GM12878 (cell line): ENCODE data around the gene SIX1. TPM values are rescaled to one million over a fixed set of nuclear protein-coding genes. Genes with fewer than 3 reads are reported as not detected.

ENCODE experiments used
- ATAC-seq: fragments of 200-7000 bp; cut with Tn5 transposase; 3 replicates; pipeline ENCODE4 v1.9.1; 2020; ENCODE audit warnings: mild to moderate bottlenecking, moderate library complexity
- BruUV-seq: library from RNA; stranded (reverse); fragments of 400-500 nt; replicated peaks from 2 replicates; lab custom pipeline; 2021; lab: Mats Ljungman, UMichigan
- CTCF ChIA-PET: fragments of 300-600 bp; sonication (Branson Sonifier 250); formaldehyde crosslinking; extraction: SDS; loops from one replicate; lab custom pipeline; 2021; ENCODE audit warnings: inconsistent platforms; lab: Yijun Ruan, JAX
- POLR2A ChIA-PET: fragments of 350-600 bp; formaldehyde crosslinking; extraction: SDS; loops from one replicate; lab custom pipeline; 2021; ENCODE audit warnings: inconsistent platforms; lab: Charles Lee
- RAD21 ChIA-PET: fragments of 300-600 bp; sonication (Branson Sonifier 250); formaldehyde crosslinking; loops from one replicate; lab custom pipeline; 2023; ENCODE audit warnings: antibody characterized with exemption; ENCODE audit not compliant: unreplicated experiment; lab: Charles Lee
- SMC1A ChIA-PET: fragments of 300-600 bp; sonication (Branson Sonifier 250); formaldehyde crosslinking; loops from one replicate; lab custom pipeline; 2023; ENCODE audit not compliant: unreplicated experiment, uncharacterized antibody; lab: Charles Lee
- DNase-seq: peaks from one replicate; pipeline ENCODE4 v3.0.0-alpha.2; 2011; ENCODE audit warnings: low read depth, low spot score
- FAIRE-seq: peaks from 3 replicates; lab custom pipeline; 2011; peaks lifted over from hg19 to GRCh38; lab: Jason Lieb, UNC
- H2AFZ ChIP-seq: 2 replicates; pipeline ENCODE4 v1.6.0; 2011; ENCODE audit warnings: low read depth, low read length, control low read depth; ENCODE audit not compliant: control insufficient read depth
- H3K27ac ChIP-seq: 2 replicates; pipeline ENCODE4 v1.5.1; 2011; ENCODE audit warnings: control low read depth; ENCODE audit not compliant: control insufficient read depth, insufficient read depth
- H3K27me3 ChIP-seq, 2 experiments: replicated peaks in 1 of 2; 2 replicates each; pipeline versions ENCODE4 v1.6.0 to v1.6.1; 2011; ENCODE audit warnings: low read length in 1 of 2; ENCODE audit not compliant: control insufficient read depth in 2 of 2, insufficient read depth in 2 of 2
- H3K36me3 ChIP-seq, 2 experiments: 2 replicates each; pipeline ENCODE4 v1.5.1; 2011; ENCODE audit warnings: low read length in 1 of 2; ENCODE audit not compliant: control insufficient read depth in 2 of 2, insufficient read depth in 2 of 2
- H3K4me1 ChIP-seq: 2 replicates; pipeline ENCODE4 v1.6.1; 2011; ENCODE audit warnings: mild to moderate bottlenecking, low read length, moderate library complexity, mixed read lengths; ENCODE audit not compliant: control insufficient read depth, insufficient read depth
- H3K4me2 ChIP-seq: 2 replicates; pipeline ENCODE4 v1.6.0; 2011; ENCODE audit warnings: control low read depth; ENCODE audit not compliant: control insufficient read depth, insufficient read depth
- H3K4me3 ChIP-seq: fragments of 200-600 bp; sonication (generic); 2 replicates; pipeline ENCODE4 v1.5.1; 2016
- H3K79me2 ChIP-seq: 2 replicates; pipeline ENCODE4 v1.6.0; 2011; ENCODE audit warnings: low read length; ENCODE audit not compliant: control insufficient read depth, insufficient read depth
- H3K9ac ChIP-seq: 2 replicates; pipeline ENCODE4 v1.8.0; 2011; ENCODE audit warnings: low read length, control low read depth, mixed read lengths; ENCODE audit not compliant: control insufficient read depth, insufficient read depth
- H3K9me3 ChIP-seq: replicated peaks from 3 replicates; pipeline ENCODE4 v1.5.1; 2011; ENCODE audit warnings: mild to moderate bottlenecking, low read length; ENCODE audit not compliant: control insufficient read depth, insufficient read depth
- H4K20me1 ChIP-seq: 2 replicates; pipeline ENCODE4 v1.6.0; 2011; ENCODE audit not compliant: control insufficient read depth, insufficient read depth
- CBX5 ChIP-seq: sonication (generic); IDR thresholded peaks from 2 replicates; pipeline ENCODE4 v1.6.1; 2016; ENCODE audit warnings: low read depth, moderate library complexity, mild to moderate bottlenecking, inconsistent platforms
- CHD1 ChIP-seq: IDR thresholded peaks from 2 replicates; pipeline ENCODE4 v1.6.1; 2012; ENCODE audit warnings: low read depth, low read length, improper control_type of control experiment
- EED ChIP-seq: sonication (generic); IDR thresholded peaks from 2 replicates; pipeline ENCODE4 v1.6.1; 2016; ENCODE audit warnings: antibody characterized with exemption, low read depth
- ELK1 ChIP-seq: IDR thresholded peaks from 2 replicates; pipeline ENCODE4 v1.6.1; 2012; ENCODE audit warnings: low read depth, low read length, improper control_type of control experiment
- HDGF ChIP-seq: fragments of 450-650 bp; IDR thresholded peaks from 2 replicates; pipeline ENCODE4 v1.6.1; 2016; ENCODE audit warnings: antibody characterized with exemption
- IRF4 ChIP-seq: IDR thresholded peaks from 2 replicates; pipeline ENCODE4 v1.6.1; 2011; ENCODE audit warnings: low read depth, low read length
- NRF1 ChIP-seq: conservative IDR thresholded peaks from 2 replicates; pipeline ENCODE4 v1.6.1; 2011; ENCODE audit warnings: mild to moderate bottlenecking, low read depth, low read length, improper control_type of control experiment
- PAX8 ChIP-seq: fragments of 450-650 bp; IDR thresholded peaks from 2 replicates; pipeline ENCODE4 v1.6.1; 2017; ENCODE audit warnings: mild to moderate bottlenecking, moderate library complexity
- SRF ChIP-seq, 2 experiments: IDR thresholded peaks; 2 replicates each; pipeline ENCODE4 v1.6.1; 2011; ENCODE audit warnings: low read depth in 2 of 2, low read length in 2 of 2, mild to moderate bottlenecking in 1 of 2, moderate library complexity in 1 of 2
- TAF1 ChIP-seq: IDR thresholded peaks from 2 replicates; pipeline ENCODE4 v1.6.1; 2011; ENCODE audit warnings: mild to moderate bottlenecking, low read depth, low read length, borderline replicate concordance
- TARDBP ChIP-seq: IDR thresholded peaks from 2 replicates; pipeline ENCODE4 v1.6.1; 2016; ENCODE audit warnings: borderline replicate concordance
- ZNF384 ChIP-seq: IDR thresholded peaks from 2 replicates; pipeline ENCODE4 v1.6.1; 2012; ENCODE audit warnings: low read depth, mild to moderate bottlenecking, low read length, improper control_type of control experiment, borderline replicate concordance
- ZNF622 ChIP-seq: fragments of 450-650 bp; IDR thresholded peaks from 2 replicates; pipeline ENCODE4 v1.6.1; 2017; ENCODE audit warnings: mild to moderate bottlenecking, inconsistent platforms
- WGBS: methylation state at CpG from one replicate; pipeline ENCODE4 v1.1.6; 2016; ENCODE audit warnings: low lambda C conversion rate; ENCODE audit not compliant: insufficient replicate concordance, insufficient coverage; ENCODE audit errors: missing lambda C conversion rate; 5-methylcytosine and 5-hydroxymethylcytosine counted together
- in situ Hi-C: fragments of 300-500 bp; cut with MboI; formaldehyde crosslinking; loops from 9 replicates; pipeline ENCODE4 v1.14.3; 2018; ENCODE audit warnings: mixed read lengths
- intact Hi-C: fragments of 100-400 bp; cut with micrococcal nuclease; formaldehyde crosslinking; loops from one replicate; pipeline ENCODE4 v1.14.2; 2022; ENCODE audit not compliant: unreplicated experiment
- polyA plus RNA-seq, 11 experiments: library from polyadenylated mRNA; depleted of rRNA in 4 of 11; unstranded in 6 of 11; stranded (reverse) in 5 of 11; fragments of >200 nt; fragmentation: Nextera tagmentation in 4 of 11; fragmentation: Illumina TruSeq in 1 of 11; extraction: Ambion mirVana in 4 of 11; extraction: Trizol in 1 of 11; gene quantifications; 1 replicate in 1 of 11; 2 replicates in 10 of 11; pipeline versions ENCODE4 v1.2.1 to v1.2.3, GENCODE V29; 2011 to 2016; ENCODE audit warnings: inconsistent platforms in 2 of 11, missing spikeins in 2 of 11, low read depth in 1 of 11
- total RNA-seq, 4 experiments: library from RNA; depleted of rRNA in 3 of 4; stranded (reverse); fragments of >200 nt in 3 of 4; fragmentation: Illumina TruSeq in 1 of 4; extraction: Trizol in 1 of 4; gene quantifications; 2 replicates each; pipeline versions ENCODE4 v1.2.1 to v1.2.3, GENCODE V29; 2013 to 2021
- TF ChIP-seq, protein P1 (sequence below): IDR thresholded peaks from 2 replicates; pipeline ENCODE4 v1.6.1; 2011; ENCODE audit warnings: borderline replicate concordance, low read depth, mild to moderate bottlenecking, moderate library complexity, mixed read lengths, low read length; ENCODE audit not compliant: insufficient read depth; ENCODE audit errors: extremely low read length
- TF ChIP-seq, protein P2 (sequence below): fragments of 150-350 bp; IDR thresholded peaks from 2 replicates; pipeline ENCODE4 v1.6.1; 2016; ENCODE audit warnings: low read depth, low read length

The SIX1 gene
- total and polyA plus RNA-seq, 10 of the 15 experiments (the other 5 are each of a cell fraction or from before 2014, with no cell fraction given), result 0.03 to 0.06 (median 0.05) TPM; not detected in 5

DNA sequence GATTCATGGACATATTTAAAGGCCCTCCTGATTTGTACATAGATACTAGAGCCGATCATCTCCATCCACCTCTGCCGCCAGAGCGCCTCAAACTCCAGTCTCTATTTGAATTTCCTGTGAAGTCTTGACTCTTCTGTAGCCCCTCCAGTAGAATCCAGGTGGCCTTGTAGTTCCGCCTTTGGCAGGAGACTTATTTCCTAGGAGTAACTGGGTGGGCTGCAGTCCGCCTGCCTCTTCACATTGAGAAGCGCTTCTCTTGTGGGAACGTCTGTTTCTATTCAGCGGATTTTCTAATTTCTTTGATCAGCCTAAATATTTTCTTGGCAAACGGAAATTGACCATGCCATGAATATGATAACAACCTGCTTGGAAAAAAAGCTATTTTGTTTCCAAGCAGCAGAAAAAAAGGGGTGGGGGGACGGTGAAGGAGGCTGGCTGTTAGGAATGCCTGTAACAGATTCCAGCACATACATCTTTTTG lies 9.0 kb upstream of the SIX1 start:
- H3K27ac ChIP-seq, result no peak overlapping the region
- H2AFZ ChIP-seq, result peak overlapping the region; percentile 94
- intact Hi-C loops, result loop anchor here (5.0 kb wide), 1 partner anchor 324 kb away; the partner anchor contains the start of genes SLC38A6 and TRMT5
- RAD21 ChIA-PET, result interaction anchor here (1.1 to 1.5 kb wide), 3 partner anchors 322 to 368 kb away, joined by 4 to 5 read pairs (median 5); partner anchors contain the start of genes SLC38A6 and TRMT5
- in situ Hi-C loops, result no loop called here
- no TSS peak for BruUV-seq
- H3K4me3 ChIP-seq, result peak overlapping the region; percentile 85
- TF ChIP-seq, protein P1, sequence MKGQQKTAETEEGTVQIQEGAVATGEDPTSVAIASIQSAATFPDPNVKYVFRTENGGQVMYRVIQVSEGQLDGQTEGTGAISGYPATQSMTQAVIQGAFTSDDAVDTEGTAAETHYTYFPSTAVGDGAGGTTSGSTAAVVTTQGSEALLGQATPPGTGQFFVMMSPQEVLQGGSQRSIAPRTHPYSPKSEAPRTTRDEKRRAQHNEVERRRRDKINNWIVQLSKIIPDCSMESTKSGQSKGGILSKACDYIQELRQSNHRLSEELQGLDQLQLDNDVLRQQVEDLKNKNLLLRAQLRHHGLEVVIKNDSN, result no peak
- TF ChIP-seq TAF1 (no peak), SRF (IDR thresholded peaks at IDR 0.05; ENCODE audit: low read depth in 2 of 2, low read length in 2 of 2) (no peak), TARDBP (no peak), EED (no peak), ELK1 (no peak), HDGF (no peak), ZNF384 (no peak), NRF1 (no peak), PAX8 (no peak), ZNF622 (no peak), CHD1 (no peak), CBX5 (no peak), IRF4 (no peak)
- TF ChIP-seq, protein P2, sequence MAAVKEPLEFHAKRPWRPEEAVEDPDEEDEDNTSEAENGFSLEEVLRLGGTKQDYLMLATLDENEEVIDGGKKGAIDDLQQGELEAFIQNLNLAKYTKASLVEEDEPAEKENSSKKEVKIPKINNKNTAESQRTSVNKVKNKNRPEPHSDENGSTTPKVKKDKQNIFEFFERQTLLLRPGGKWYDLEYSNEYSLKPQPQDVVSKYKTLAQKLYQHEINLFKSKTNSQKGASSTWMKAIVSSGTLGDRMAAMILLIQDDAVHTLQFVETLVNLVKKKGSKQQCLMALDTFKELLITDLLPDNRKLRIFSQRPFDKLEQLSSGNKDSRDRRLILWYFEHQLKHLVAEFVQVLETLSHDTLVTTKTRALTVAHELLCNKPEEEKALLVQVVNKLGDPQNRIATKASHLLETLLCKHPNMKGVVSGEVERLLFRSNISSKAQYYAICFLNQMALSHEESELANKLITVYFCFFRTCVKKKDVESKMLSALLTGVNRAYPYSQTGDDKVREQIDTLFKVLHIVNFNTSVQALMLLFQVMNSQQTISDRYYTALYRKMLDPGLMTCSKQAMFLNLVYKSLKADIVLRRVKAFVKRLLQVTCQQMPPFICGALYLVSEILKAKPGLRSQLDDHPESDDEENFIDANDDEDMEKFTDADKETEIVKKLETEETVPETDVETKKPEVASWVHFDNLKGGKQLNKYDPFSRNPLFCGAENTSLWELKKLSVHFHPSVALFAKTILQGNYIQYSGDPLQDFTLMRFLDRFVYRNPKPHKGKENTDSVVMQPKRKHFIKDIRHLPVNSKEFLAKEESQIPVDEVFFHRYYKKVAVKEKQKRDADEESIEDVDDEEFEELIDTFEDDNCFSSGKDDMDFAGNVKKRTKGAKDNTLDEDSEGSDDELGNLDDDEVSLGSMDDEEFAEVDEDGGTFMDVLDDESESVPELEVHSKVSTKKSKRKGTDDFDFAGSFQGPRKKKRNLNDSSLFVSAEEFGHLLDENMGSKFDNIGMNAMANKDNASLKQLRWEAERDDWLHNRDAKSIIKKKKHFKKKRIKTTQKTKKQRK, result no peak
- TF ChIP-seq, all 136 proteins: peak for 0
- H3K36me3 ChIP-seq, result no peaks in the 10 kb centered on the region
- SMC1A ChIA-PET, result interaction anchor here (1.0 to 1.7 kb wide), 5 partner anchors 34 to 407 kb away, joined by 3 to 11 read pairs (median 4); no protein-coding TSS in a partner anchor
- peaks cover 9% of the 10 kb centered on the region for H3K4me1 ChIP-seq
- H3K27me3 ChIP-seq, result peaks cover 3 to 22% of the 10 kb centered on the region in 2 experiments
- FAIRE-seq (no peak), ATAC-seq (no peak), DNase-seq (no peak)
- WGBS, result 33% methylated on average over 10 of the region's 10 CpGs
- H3K4me2 ChIP-seq, result peak overlapping the region; percentile 94; the same call in 1 of the 2 replicates
- no peak overlapping the region for H3K9ac ChIP-seq
- CTCF ChIA-PET, result interaction anchor here (0.7 to 1.9 kb wide), 8 partner anchors 14 to 595 kb away, joined by 3 to 6 read pairs (median 3); no protein-coding TSS in a partner anchor
- no peaks in the 10 kb centered on the region for H3K79me2 ChIP-seq
- POLR2A ChIA-PET, result no interaction called here
- H3K9me3 ChIP-seq, result no peaks in the 10 kb centered on the region; the same call in 1 of the 3 replicates
- H4K20me1 ChIP-seq, result no peaks in the 10 kb centered on the region
